ENCODE measurements around the gene TOR2A. TPM values are rescaled to one million over a fixed set of nuclear protein-coding genes. Genes with fewer than 3 reads are reported as not detected.

Gene TOR2A
- total RNA-seq, 1 experiment from 2014 or later, result 10.5 TPM

GRCh38 chr9:127694890-127695720, 40.0 kb downstream of the TOR2A start:
- in situ Hi-C loops (cut with HindIII; ENCODE audit: low pct_unique_long_range_greater_than_20kb, low sequenced_read_pairs), result no loop called here
- DNase-seq (ENCODE audit: low read depth, low spot score), result no peak

DNA sequence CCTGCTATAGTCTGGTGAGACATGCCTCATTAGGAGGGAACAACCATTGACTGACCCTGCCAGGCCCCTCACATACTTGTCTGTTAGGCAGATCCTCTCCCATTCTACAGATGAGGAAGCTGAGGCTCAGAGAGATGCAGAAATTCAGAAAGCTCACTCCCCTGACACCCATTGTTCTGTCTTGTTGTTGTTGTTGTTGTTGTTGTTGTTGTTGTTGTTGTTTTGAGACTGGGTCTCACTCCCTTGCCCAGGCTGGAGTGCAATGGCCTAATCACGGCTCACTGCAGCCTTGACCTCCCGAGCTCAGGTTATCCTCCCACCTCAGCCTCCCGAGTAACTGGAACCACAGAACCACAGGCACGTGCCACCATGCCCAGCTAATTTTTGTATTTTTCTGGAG, 41.4 kb downstream of the TOR2A start:
- in situ Hi-C loops (cut with HindIII; ENCODE audit: low pct_unique_long_range_greater_than_20kb, low sequenced_read_pairs), result no loop called here
- DNase-seq (ENCODE audit: low read depth, low spot score), result no peak

GRCh38 chr9:127693143-127693542, 42.0 kb downstream of the TOR2A start:
- DNase-seq (ENCODE audit: low read depth, low spot score), result no peak
- in situ Hi-C loops (cut with HindIII; ENCODE audit: low pct_unique_long_range_greater_than_20kb, low sequenced_read_pairs), result no loop called here

DNA sequence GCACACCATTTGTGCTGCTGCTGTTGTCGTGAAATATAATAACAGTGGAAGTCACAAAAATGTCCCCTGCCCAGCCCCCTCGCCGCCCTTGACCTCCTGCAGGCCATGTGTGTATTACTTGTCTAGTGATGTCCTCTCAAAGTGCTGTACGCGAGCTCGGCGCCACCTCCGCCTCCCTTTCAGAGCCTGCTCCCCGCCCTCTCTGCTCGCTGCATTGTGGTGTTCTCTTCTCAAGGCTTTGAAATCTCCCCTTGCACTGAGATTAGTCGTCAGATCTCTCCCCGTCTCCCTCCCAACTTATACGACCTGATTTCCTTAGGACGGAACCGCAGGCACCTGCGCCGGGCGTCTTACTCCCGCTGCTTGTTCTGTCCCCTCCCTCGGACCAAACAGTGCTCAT, 43.0 kb downstream of the TOR2A start:
- DNase-seq (ENCODE audit: low read depth, low spot score), result no peak
- in situ Hi-C loops (cut with HindIII; ENCODE audit: low pct_unique_long_range_greater_than_20kb, low sequenced_read_pairs), result no loop called here

DNA sequence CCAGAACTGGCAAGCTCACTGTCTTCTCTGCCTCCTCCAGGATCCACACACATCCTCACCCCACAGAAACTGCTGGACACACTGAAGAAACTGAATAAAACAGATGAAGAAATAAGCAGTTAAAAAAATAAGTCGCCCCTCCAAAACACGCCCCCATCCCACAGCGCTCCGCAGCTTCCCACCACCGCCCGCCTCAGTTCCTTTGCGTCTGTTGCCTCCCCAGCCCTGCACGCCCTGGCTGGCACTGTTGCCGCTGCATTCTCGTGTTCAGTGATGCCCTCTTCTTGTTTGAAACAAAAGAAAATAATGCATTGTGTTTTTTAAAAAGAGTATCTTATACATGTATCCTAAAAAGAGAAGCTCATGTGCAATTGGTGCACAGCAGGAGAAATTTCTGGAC, 44.4 kb downstream of the TOR2A start:
- no peak for DNase-seq (ENCODE audit: low read depth, low spot score)
- in situ Hi-C loops (cut with HindIII; ENCODE audit: low pct_unique_long_range_greater_than_20kb, low sequenced_read_pairs), result no loop called here

GRCh38 chr9:127689329-127690000, 45.6 kb downstream of the TOR2A start:
- in situ Hi-C loops (cut with HindIII; ENCODE audit: low pct_unique_long_range_greater_than_20kb, low sequenced_read_pairs), result no loop called here
- no peak for DNase-seq (ENCODE audit: low read depth, low spot score)

DNA sequence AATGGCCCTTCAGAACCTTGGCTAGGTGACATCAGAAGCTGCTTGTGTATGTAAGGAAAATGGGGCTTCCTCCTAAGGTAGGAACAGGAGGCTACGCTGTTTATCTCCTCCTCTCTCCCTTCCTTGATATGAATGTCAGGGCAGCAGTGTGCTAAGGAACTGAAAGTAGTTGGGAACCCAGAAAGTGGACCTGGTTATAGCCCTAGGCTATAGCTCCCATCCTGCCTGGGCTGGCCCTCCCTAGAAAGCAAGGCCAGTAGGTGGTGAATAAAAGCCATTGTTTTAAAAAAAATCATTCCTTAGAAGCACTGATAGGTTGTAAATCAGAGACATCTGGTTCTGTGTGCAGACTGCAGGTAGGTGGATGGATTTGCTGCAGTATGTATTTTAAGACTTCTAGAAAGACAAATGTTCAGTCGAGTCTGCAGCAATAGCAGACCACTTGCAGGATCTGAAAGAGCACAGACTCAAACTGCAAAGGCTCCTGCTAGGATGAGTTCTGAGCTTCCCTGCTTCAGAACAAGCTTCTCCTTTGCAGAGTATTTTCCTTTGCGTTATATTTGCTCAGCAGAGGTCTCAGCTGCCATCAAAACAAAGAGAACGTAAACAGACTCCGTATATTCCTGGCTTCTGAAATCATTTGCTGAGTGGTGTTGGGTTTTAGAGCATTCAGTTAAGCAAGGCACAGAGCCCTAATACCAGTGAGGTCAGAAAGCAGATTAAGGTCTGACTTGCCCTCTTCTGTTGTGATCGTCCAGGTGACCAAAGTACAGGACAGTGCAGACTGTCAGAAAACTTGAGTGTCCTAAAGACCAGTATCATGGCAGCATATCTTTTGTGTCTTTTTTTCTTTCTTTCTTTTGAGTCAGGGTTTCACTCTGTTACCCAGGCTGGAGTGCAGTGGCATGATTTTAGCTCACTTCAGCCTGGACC, 48.4 kb downstream of the TOR2A start:
- in situ Hi-C loops (cut with HindIII; ENCODE audit: low pct_unique_long_range_greater_than_20kb, low sequenced_read_pairs), result no loop called here
- no peak for DNase-seq (ENCODE audit: low read depth, low spot score)

DNA sequence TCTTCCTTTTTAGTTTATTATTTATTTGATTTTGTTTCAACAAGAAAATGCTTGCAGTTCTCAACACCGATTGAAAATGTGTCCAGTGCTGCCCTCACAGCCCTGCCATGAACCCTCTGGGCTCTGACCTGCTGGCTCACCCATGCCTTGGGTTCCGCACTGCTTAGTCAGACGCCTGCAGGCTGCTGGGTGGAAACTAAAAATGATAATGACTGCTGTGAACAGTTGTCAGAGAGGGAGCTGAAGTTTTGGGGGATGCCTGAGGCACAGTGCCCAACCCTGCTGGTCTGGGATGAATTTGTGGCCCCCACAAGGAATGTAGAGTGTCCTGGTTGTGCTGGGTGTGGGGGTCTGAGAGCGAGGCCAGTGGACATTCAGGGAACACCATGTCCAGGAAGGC, 50.5 kb downstream of the TOR2A start:
- DNase-seq (ENCODE audit: low read depth, low spot score), result no peak

DNA sequence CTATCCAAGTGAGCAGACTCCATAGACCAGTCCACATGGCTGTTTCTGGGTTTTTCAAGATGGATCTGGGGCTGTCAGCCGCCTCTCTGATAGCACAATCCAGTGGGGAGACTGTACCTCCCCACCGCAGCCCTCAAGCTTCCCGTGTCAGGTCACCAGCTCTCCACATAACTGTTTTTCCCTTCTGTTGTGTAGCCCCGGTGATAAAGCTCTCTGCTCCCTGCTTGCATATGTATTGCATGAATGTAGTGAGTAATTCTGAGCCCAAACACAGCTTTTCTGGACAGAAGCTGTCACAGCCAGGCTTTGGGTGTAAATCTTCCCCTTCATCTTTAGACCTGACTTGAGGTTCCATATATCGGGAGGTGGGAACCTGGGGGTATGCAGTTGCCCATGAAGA, 51.4 kb downstream of the TOR2A start:
- in situ Hi-C loops (cut with HindIII; ENCODE audit: low pct_unique_long_range_greater_than_20kb, low sequenced_read_pairs), result no loop called here
- DNase-seq (ENCODE audit: low read depth, low spot score), result no peak

More for the DNA sequence above, 50.5 kb downstream of the TOR2A start:
- in situ Hi-C loops (cut with HindIII; ENCODE audit: low pct_unique_long_range_greater_than_20kb, low sequenced_read_pairs), result no loop called here

- no peak for DNase-seq (ENCODE audit: low read depth, low spot score)
- in situ Hi-C loops (cut with HindIII; ENCODE audit: low pct_unique_long_range_greater_than_20kb, low sequenced_read_pairs), result no loop called here
These were observed 52.5 kb downstream of the TOR2A start for GRCh38 chr9:127682351-127683136.

Other genes starting within 250 kb of the TOR2A start
- 41.3 and 41.5 TPM in 2 replicates for gene STXBP1, start 123.0 kb downstream of the TOR2A start, total RNA-seq (2014; rRNA removed; shearing (Covaris generic))
- gene CFAP157, start 28.3 kb downstream of the TOR2A start, total RNA-seq (2014; rRNA removed; shearing (Covaris generic)), result 0.11 TPM in 2 replicates
- 26.9 and 35.5 TPM in 2 replicates for gene PTRH1, start 19.6 kb downstream of the TOR2A start, total RNA-seq (2014; rRNA removed; shearing (Covaris generic))
- 0.11 and 0.16 TPM in 2 replicates for gene TTC16, start 19.2 kb downstream of the TOR2A start, total RNA-seq (2014; rRNA removed; shearing (Covaris generic))
- 0.08 and 0.11 TPM in 2 replicates for gene SH2D3C, start 43.4 kb upstream of the TOR2A start, total RNA-seq (2014; rRNA removed; shearing (Covaris generic))
- 22.1 and 32.7 TPM in 2 replicates for gene CDK9, start 50.7 kb upstream of the TOR2A start, total RNA-seq (2014; rRNA removed; shearing (Covaris generic))
- gene FPGS, start 67.6 kb upstream of the TOR2A start, total RNA-seq (2014; rRNA removed; shearing (Covaris generic)), result 41.4 and 45.2 TPM in 2 replicates
- 3.7 and 5.5 TPM in 2 replicates for gene ENG, start 119.4 kb upstream of the TOR2A start, total RNA-seq (2014; rRNA removed; shearing (Covaris generic))
- gene AK1, start 142.4 kb upstream of the TOR2A start, total RNA-seq (2014; rRNA removed; shearing (Covaris generic)), result 50.6 and 53.0 TPM in 2 replicates
- 10.1 TPM in 2 replicates for gene ST6GALNAC6, start 164.3 kb upstream of the TOR2A start, total RNA-seq (2014; rRNA removed; shearing (Covaris generic))
- gene ST6GALNAC4, start 181.7 kb upstream of the TOR2A start, total RNA-seq (2014; rRNA removed; shearing (Covaris generic)), result 5.2 and 7.4 TPM in 2 replicates
- 0.32 TPM in 1 of 2 replicates, not detected in the other for gene PIP5KL1, start 195.5 kb upstream of the TOR2A start, total RNA-seq (2014; rRNA removed; shearing (Covaris generic))
- gene DPM2, start 202.6 kb upstream of the TOR2A start, total RNA-seq (2014; rRNA removed; shearing (Covaris generic)), result 31.4 and 34.9 TPM in 2 replicates
- gene EEIG1, start 245.7 kb upstream of the TOR2A start, total RNA-seq (2014; rRNA removed; shearing (Covaris generic)), result 28.5 and 31.1 TPM in 2 replicates

Measured in SK-MEL-5 (cell line).